Adipocyte (in vitro differentiated cells): Measurements from ENCODE around the gene UCP3.

ENCODE experiments used
- DNase-seq: peaks from one replicate; pipeline ENCODE4 v3.0.0-alpha.2; 2015; ENCODE audit warnings: low read depth
- H3K27me3 ChIP-seq: replicated peaks from 2 replicates; pipeline ENCODE4 v1.7.0; 2013; ENCODE audit warnings: mild to moderate bottlenecking, low read length, moderate library complexity; ENCODE audit not compliant: control insufficient read depth, insufficient read depth
- H3K36me3 ChIP-seq: 2 replicates; pipeline ENCODE4 v1.7.0; 2013; ENCODE audit warnings: low read length, mild to moderate bottlenecking, moderate library complexity; ENCODE audit not compliant: control insufficient read depth, insufficient read depth, severe bottlenecking
- H3K4me1 ChIP-seq: 2 replicates; pipeline ENCODE4 v1.7.0; 2013; ENCODE audit warnings: mild to moderate bottlenecking, low read length, moderate library complexity; ENCODE audit not compliant: control insufficient read depth, insufficient read depth
- H3K4me3 ChIP-seq: 2 replicates; pipeline ENCODE4 v1.7.0; 2013; ENCODE audit warnings: mild to moderate bottlenecking, low read length, moderate library complexity
- H3K9ac ChIP-seq: 2 replicates; pipeline ENCODE4 v1.7.0; 2013; ENCODE audit warnings: mild to moderate bottlenecking, low read length, moderate library complexity
- H3K9me3 ChIP-seq: 2 replicates; pipeline ENCODE4 v1.7.0; 2013; ENCODE audit warnings: mild to moderate bottlenecking, low read length, moderate library complexity; ENCODE audit not compliant: control insufficient read depth

The UCP3 gene

DNA sequence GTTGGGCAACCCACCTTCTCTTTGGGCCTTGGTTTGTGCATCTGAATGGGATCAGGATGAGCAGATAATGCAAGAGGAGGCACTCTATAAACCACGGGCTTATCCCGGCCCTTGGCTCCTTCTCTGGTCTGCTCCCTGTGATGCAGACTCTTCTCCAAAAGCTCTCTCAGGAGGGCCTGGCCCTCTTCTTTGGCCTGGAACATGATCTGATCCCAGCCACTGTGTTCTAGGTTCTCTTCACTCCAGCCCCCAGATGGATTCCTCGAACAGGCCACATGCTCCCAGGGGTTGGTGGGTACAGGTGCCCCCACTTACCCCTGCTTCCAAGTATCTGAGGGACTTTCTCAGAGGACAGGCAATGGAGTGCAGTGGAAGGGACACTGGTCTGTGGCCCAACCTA, 8.7 kb upstream of the UCP3 start:
- no peak for DNase-seq
- H3K36me3 ChIP-seq: peaks cover 5% of the 10 kb centered on the region
- H3K9ac ChIP-seq: peak overlapping the region; percentile 80
- peaks cover 28% of the 10 kb centered on the region for H3K4me1 ChIP-seq
- peak overlapping the region; percentile 60 for H3K4me3 ChIP-seq
- no peaks in the 10 kb centered on the region for H3K27me3 ChIP-seq
- no peaks in the 10 kb centered on the region for H3K9me3 ChIP-seq

DNA sequence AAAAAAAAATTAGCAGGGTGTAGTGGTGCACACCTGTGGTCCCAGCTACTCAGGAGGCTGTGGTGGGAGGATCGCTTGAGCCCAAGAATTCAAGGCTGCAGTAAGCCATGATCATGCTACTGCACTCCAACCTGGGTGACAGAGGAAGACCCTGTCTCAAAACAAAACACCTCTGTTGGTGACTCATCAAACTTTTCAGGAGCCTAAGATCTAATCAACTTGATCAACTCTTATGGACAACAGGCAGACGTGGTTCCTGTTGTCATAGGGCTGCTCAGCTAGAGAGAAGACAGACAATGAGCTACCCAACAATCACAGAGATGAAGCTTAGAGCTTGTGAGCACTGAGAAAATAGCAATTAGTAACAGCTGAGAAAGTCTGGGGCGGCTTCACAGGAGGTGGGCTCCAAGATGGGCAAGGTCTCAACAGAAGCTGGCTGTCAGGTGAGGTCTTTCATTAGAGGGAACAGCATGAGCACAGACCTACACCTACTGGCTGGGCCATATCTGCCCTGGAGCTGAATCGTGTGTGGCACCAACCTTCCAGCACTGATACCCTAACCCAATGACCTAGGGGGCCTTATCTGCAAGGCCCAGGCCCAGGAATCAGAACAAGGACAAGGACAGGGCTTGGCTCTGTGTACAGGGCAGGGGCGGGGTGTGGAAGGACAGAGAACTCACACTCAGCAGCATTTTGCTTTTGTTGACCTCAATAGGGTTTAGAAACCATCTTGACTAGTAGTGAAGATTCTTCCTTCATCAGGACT, 7.2 kb upstream of the UCP3 start:
- Histone ChIP-seq H3K9ac (no peak overlapping the region), H3K4me1 (peaks cover 38% of the 10 kb centered on the region), H3K36me3 (peaks cover 5% of the 10 kb centered on the region), H3K9me3 (no peaks in the 10 kb centered on the region), H3K4me3 (no peak overlapping the region), H3K27me3 (no peaks in the 10 kb centered on the region)
- no peak for DNase-seq

GRCh38 chr11:74014880-74015279, 6.0 kb upstream of the UCP3 start:
- no peak overlapping the region for H3K9ac ChIP-seq
- no peak overlapping the region for H3K4me3 ChIP-seq
- H3K36me3 ChIP-seq: peaks cover 5% of the 10 kb centered on the region
- no peaks in the 10 kb centered on the region for H3K27me3 ChIP-seq
- H3K4me1 ChIP-seq: peaks cover 33% of the 10 kb centered on the region
- no peaks in the 10 kb centered on the region for H3K9me3 ChIP-seq
- no peak for DNase-seq

- Histone ChIP-seq H3K4me3 (no peak overlapping the region), H3K9ac (no peak overlapping the region), H3K9me3 (no peaks in the 10 kb centered on the region), H3K36me3 (peaks cover 5% of the 10 kb centered on the region), H3K4me1 (peaks cover 20% of the 10 kb centered on the region), H3K27me3 (no peaks in the 10 kb centered on the region)
- DNase-seq: no peak
These were observed 4.3 kb upstream of the UCP3 start for GRCh38 chr11:74013141-74013540.

DNA sequence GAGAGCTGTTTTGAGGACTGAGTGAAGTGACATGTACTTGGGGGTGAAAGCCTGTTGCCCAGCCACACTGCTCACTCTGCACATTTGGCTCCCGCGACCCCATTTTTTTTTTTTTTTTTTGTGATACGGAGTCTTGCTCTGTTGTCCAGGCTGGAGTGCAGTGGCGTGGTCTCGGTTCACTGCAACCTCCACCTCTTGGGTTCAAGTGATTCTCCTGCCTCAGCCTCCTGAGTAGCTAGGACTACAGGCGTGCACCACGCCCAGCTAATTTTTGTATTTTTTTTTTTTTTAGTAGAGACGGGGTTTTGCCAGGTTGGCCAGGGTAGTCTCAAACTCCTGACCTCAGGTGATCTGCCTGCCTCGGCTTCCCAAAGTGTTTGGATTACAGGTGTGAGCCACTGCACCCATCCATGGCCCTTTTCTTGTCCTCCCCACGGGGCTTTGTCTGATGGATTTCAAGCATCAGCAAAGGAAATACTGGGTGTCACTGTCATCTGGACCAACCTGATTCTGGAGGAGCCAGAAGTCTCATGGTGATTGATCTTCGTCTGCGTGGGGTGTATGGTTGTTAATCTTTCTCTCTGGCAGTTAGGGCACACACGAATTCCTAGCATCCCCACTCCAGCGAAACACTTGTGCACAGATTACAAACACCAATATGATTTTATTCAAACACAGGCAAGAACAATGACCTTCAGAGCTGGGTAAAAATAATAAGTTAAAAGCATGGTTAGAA, 3.4 kb upstream of the UCP3 start:
- DNase-seq: no peak
- H3K36me3 ChIP-seq: peaks cover 5% of the 10 kb centered on the region
- no peaks in the 10 kb centered on the region for H3K9me3 ChIP-seq
- peaks cover 15% of the 10 kb centered on the region for H3K4me1 ChIP-seq
- H3K4me3 ChIP-seq: no peak overlapping the region
- H3K27me3 ChIP-seq: no peaks in the 10 kb centered on the region
- H3K9ac ChIP-seq: no peak overlapping the region

DNA sequence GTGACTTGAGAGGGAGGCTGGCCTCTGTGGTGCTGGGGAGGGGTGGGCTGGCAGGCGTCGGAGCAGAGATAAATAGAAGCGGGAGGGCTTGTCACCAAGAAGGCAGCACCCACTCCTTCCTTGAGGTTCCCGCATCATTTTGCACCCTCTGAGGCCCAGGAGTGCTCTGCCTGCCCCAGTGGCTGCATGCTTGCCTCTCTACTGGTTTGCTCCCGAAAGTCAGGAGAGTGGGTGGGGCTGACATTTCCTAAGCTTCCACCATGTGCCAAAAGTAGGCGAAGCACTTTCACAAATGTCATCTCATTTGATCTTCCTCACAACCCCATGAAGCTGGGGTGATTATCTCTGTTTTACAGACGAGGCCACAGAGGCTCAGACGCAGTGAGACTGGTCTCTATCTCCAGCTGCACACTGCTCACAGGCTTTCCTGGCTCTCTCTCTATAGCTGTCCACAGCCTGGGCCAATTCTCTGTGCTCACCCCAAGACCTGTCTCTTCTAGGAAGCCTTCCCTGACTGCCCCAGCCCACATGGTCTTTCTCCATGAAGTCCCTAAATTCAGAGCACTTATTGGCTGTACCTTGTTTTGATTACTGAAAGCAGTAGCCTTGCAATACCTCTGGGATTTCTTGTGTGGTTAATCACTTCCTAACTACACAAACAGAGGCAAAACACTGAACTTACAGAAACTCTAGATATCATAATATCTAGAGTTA, 2.6 kb upstream of the UCP3 start:
- Histone ChIP-seq H3K36me3 (peaks cover 1% of the 10 kb centered on the region), H3K4me1 (peaks cover 15% of the 10 kb centered on the region), H3K9me3 (no peaks in the 10 kb centered on the region), H3K27me3 (no peaks in the 10 kb centered on the region), H3K4me3 (no peak overlapping the region), H3K9ac (no peak overlapping the region)
- peak; percentile 34 for DNase-seq

DNA sequence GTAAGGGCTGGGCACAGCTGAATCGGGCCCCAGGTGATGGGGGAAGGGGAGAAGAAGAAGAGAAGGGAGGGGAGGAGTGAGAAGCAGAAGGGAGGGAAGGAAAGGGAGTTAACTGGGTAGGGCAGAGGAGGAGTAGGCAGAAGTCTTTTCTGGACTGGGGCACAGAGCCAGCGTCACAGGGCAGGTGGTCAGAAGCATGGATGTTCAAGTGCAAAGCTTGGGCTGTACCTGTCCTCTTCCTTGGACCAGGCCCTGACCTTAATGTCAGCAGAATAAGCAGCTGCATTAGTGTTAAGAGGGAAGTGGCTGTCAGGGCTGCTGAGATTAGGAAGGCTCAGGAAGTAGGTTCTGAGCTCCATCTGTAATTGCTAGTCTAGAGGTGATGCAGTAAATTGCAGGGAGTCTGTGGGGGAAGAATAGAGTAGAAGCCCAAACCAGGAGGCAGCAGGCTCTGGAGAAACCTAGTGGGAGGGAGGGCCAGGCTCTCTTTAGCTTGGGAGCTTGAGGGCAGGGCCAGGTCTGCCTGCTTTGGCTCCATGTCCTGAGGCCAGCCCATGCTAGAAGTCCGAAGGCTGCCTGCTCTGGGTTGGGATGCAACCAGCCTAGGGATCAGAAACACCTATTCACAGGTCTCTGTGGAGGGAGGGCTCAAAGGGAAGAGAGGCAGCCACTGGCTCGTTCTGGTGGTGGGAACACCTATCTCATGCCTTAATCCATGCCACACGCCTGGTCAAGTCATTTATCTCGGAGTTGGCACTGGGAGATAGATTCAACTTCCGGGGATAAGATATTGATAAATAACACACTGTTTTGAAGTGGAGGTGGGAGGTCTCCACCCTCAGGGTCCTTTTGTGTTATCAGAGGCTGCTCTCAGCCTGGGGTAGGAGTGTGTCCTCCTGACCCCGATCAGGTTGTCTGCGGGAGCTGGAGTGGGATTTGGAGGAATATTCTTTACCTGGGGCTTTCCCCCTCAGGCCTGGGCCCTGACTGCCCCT, 1.7 kb upstream of the UCP3 start:
- no peak for DNase-seq

DNA sequence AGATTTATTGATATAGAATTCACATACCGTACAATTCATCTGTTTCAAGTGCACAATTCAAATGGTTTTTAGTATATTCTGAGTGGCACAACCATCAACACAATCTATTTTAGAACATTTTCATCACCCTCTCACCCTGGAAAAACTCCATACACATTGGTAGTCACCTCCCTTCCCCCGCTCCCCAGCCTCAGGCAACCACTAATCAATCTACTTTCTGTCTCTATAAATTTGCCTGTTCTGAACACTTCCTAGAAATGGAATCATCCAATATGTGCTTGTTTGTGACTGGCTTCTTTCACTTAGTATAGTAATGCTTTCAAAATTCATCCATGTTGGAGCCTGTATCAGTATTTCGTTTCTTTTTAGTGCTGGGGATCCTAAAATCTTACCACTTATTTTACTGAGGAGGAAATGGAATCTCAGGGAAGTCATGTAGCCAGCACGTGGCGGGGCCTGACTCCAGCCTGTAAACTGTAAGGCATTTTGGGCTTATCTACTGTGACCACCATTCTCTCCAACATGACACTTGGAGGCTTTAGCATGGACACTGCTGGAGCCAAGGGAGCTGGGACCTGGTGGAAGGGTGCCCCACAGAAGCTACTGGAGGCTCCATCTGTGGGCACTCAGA, 905 bp upstream of the UCP3 start:
- Histone ChIP-seq H3K9me3 (no peaks in the 10 kb centered on the region), H3K36me3 (no peaks in the 10 kb centered on the region), H3K9ac (no peak overlapping the region), H3K4me3 (no peak overlapping the region), H3K4me1 (peaks cover 20% of the 10 kb centered on the region), H3K27me3 (no peaks in the 10 kb centered on the region)
- no peak for DNase-seq

More for the DNA sequence above, 1.7 kb upstream of the UCP3 start:
- no peaks in the 10 kb centered on the region for H3K27me3 ChIP-seq
- peaks cover 15% of the 10 kb centered on the region for H3K4me1 ChIP-seq
- H3K36me3 ChIP-seq: no peaks in the 10 kb centered on the region
- H3K9me3 ChIP-seq: no peaks in the 10 kb centered on the region
- H3K4me3 ChIP-seq: no peak overlapping the region
- H3K9ac ChIP-seq: no peak overlapping the region

DNA sequence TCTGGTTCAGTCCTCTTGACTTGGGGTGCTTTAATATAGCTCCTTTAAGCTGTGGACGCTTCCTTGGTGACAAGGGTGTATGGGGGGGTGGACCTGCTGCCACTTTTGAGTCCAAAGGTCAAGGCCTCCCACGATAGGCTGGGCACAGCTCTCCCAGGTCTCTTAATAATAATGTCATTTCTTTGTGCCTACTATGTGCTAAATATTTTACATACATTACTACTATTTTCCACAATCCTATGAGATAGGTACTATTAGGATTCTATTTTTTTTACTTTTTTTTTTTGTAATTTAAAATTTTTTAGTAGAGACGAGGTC, 304 bp upstream of the UCP3 start:
- no peak for DNase-seq
- H3K9ac ChIP-seq: no peak overlapping the region
- peaks cover 26% of the 10 kb centered on the region for H3K4me1 ChIP-seq
- no peaks in the 10 kb centered on the region for H3K9me3 ChIP-seq
- H3K36me3 ChIP-seq: no peaks in the 10 kb centered on the region
- H3K4me3 ChIP-seq: no peak overlapping the region
- H3K27me3 ChIP-seq: no peaks in the 10 kb centered on the region

- DNase-seq: no peak
- Histone ChIP-seq H3K4me1 (peaks cover 31% of the 10 kb centered on the region), H3K36me3 (no peaks in the 10 kb centered on the region), H3K27me3 (no peaks in the 10 kb centered on the region), H3K9ac (no peak overlapping the region), H3K4me3 (no peak overlapping the region), H3K9me3 (no peaks in the 10 kb centered on the region)
These were observed 1.1 kb downstream of the UCP3 start for GRCh38 chr11:74007691-74008372.
